ENCODE measurements around the gene TMEM232.
"Not testable (repeated sequence)": the region's sequence is repeated elsewhere in the genome, so short reads cannot be mapped to it uniquely, and the experiment has no call there.

- not testable (repeated sequence) for TF ChIP-seq CTCF (conservative IDR thresholded peaks at IDR 0.05; ENCODE audit: low read length); EZH2phosphoT487 (IDR thresholded peaks at IDR 0.05; ENCODE audit: borderline replicate concordance, low read depth, low read length)
Measured at GRCh38 chr5:110731499-110731898, 5.0 kb upstream of the TMEM232 start.

Data from OCI-LY7 (cell line).